HS-27A (cell line): Measurements from ENCODE around the gene H1-8.

ENCODE experiments used
- DNase-seq: peaks from one replicate; pipeline ENCODE4 v3.0.0-alpha.2; 2012; ENCODE audit warnings: low read depth, missing footprints

Gene H1-8

GRCh38 chr3:129573493-129573892 is 30.5 kb downstream of the H1-8 start:
- no peak for DNase-seq

GRCh38 chr3:129574206-129574605 is 31.2 kb downstream of the H1-8 start:
- no peak for DNase-seq

- no peak for DNase-seq
Observed at GRCh38 chr3:129575233-129575996, 32.4 kb downstream of the H1-8 start.

DNA sequence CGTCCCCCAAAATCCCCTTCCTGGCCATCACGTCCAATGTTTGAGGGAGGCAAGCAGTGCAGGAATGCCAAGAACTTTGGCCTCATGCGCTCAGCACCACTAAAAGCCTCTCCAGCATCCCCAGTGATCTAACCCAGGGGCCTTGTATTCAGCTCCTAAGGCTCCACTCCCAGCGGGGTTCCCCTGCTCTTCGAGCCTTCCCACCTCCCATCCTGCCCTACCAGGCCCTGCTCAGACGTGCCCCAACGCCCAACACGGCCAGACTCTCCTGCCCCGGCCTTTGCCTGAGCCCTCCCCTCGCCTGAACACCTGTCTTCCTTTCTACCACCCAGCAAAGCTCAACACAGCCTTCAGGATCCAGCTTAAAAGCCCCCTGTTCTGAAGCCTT is 33.0 kb downstream of the H1-8 start:
- no peak for DNase-seq

DNA sequence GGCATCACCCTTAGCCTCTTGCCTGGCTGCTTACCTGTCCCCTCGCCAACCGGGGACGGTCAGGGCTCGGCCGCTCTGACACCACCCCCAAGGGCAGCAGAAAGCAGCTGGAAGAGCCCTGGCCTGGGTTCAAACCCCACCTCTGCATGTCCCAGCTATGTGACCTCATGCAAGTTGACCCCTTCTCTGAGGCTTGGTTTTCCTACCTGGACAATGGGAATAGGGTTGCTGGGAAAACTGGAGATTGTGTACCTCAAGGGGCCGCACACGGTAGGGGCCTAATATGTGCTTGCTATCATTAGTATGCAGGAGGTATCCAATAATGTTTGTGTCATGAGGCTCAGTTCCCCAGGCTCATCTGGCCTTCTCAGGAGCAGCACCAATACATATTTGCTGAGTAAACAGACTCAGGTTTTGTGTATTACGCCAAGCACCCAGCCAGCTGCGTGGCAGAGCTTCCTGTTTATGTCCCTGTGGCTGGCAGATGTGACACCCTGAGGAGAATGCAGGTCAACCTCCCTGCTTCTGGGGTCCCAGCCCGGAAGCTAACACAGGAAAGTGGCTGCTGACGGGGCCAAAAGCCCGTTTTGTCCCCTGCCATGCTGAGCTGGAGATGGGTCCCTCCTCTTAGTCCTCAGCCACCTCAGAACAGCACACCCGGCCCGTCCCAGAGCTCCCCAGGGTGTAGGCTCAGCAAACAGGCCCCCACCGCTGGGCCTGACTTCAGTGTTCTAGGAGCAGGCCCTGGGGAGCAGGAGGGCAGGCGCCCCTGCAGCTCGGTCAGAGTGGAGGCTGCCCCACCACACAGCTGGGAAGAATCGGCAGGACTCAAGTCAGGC is 33.8 kb downstream of the H1-8 start:
- no peak for DNase-seq

DNA sequence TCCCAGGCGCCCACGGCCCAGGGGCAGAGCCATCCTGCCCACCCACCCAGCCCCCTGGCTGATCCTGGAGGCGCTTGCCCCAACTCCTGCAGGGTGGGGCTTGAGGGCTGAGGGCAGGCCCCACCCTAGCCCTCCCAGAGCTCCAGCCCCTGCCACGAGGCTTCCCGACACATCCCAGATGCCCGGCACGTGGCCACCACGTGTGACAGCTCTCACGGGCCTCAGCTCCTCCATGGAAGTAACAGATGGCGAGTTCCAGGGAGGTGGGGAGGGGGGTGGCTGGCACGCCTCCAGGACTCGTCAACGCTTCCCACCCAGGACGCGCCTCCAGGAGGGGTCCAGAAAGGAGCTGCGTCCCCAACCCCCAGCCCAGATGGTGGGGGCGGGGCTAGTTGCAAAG is 34.4 kb downstream of the H1-8 start:
- DNase-seq = no peak

- no peak for DNase-seq
Observed at GRCh38 chr3:129577925-129578786, 35.2 kb downstream of the H1-8 start.

- no peak for DNase-seq
Observed at GRCh38 chr3:129579991-129580390, 37.0 kb downstream of the H1-8 start.

- DNase-seq = no peak
Observed at GRCh38 chr3:129581623-129582022, 38.6 kb downstream of the H1-8 start.

- no peak for DNase-seq
Observed at GRCh38 chr3:129582799-129583198, 39.8 kb downstream of the H1-8 start.

- no peak for DNase-seq
Observed at GRCh38 chr3:129583289-129583688, 40.3 kb downstream of the H1-8 start.

DNA sequence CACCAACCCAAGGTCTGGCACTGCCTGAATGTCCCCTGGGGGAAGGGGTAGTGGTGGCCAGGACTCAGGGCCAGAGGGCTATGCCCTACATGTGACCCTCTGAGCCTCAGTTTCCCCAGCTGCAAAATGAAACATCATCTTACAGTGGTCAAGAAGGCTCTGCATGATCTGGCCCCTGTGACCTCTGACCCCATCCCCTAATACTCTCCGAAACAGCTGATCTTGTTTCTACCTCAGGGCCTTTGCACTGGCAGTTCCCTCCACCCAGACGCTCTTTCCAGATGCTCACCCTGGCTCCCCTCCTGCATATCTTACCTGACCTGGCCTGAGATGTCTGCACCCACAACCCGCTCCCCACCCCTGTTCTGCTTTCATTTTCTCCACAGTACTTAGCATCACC is 41.7 kb downstream of the H1-8 start:
- no peak for DNase-seq

- DNase-seq = no peak
Observed at GRCh38 chr3:129585949-129586657, 43.1 kb downstream of the H1-8 start.

DNA sequence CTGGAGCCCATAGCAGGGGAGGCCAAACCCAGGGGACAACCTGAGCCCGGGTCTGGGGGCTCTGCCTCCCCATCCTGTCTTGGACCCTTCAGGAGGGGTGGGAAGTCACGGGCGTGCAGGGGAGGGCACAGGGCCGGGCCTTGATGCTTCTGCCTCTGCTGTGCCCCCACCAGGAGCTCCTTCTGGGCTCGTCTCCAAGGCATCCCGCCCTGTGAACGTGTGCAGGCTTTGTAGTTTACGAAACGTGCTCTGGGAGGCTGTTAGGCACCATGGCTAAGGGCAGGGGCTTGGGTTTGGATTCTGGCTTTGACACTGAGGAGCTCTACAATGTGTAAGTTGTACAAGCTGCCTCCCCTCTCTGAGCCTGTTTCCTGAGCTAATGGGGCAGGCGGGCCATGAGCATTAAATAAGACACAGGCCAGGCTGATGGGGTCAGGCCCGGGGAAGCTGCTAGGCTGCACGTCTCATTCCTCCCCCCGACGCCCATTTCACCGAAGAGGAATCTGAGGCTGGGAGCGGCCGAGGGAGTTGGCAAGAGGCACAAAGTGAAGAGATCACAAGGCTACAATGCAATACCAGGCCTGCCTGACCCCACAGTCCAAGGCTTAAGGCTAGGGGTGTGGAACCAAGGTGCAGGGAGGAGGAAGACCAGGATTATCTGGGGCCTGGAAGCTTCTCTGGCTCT is 43.9 kb downstream of the H1-8 start:
- no peak for DNase-seq

- DNase-seq = no peak
Observed at GRCh38 chr3:129587566-129588210, 44.7 kb downstream of the H1-8 start.

DNA sequence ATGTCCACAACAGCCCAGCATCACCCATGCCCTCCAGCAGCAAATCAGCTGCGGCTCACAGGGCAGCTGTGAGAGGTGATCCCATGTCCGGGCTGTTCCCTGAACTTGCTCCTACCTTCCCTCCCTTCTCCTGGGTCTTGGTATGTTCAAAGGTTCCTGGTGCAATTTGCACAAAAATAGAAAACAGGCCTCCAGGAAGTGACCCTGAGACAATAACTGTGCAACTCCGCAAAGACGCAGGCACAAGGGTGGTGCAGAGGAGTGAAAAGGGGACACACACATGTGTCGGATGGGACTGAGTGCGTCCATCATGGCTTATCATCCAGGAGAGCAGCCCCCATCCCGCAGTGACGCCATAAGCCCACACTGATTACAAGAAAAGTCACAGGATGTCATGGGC is 47.2 kb downstream of the H1-8 start:
- DNase-seq = no peak

DNA sequence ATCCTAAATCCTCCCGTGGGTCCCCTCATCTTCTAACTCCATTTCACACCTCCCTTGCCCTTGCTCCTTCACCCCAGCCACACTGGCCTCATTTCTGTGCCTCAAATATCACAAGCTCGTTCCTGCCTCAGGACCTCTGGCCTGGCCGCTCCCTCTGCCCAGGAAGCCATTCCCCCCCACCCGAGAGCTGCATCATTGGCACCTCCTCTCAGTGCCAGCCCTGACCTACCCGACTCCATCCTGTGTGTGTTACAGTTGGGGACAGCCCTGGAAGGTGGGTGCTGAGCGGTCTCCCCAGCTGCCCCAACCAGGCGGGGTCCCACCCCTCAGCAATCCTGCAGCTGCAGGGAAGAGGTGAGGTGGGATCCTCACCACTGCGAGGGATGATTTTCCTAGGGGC is 49.0 kb downstream of the H1-8 start:
- DNase-seq = no peak

GRCh38 chr3:129592381-129593131 is 49.6 kb downstream of the H1-8 start:
- DNase-seq = no peak

- no peak for DNase-seq
Observed at GRCh38 chr3:129593230-129593594, 50.2 kb downstream of the H1-8 start.
